Common myeloid progenitor, CD34-positive (primary cell): ENCODE results near the gene TEKT3.

Source experiments
- CTCF ChIA-PET: fragments of 350-600 bp; sonication (Branson Sonifier 250); formaldehyde crosslinking; loops from one replicate; lab custom pipeline; 2021; ENCODE audit warnings: antibody characterized with exemption; lab: Charles Lee
- POLR2A ChIA-PET: fragments of 350-600 bp; sonication (Branson Sonifier 250); formaldehyde crosslinking; loops from one replicate; lab custom pipeline; 2021; ENCODE audit warnings: antibody characterized with exemption; lab: Charles Lee
- DNase-seq, 3 donors: peaks; one replicate each; pipeline versions ENCODE4 v3.0.0 to v3.0.0-alpha.2; 2013
- H3K27ac ChIP-seq, 2 experiments: 1 replicate in 1 of 2; 2 replicates in 1 of 2; pipeline ENCODE4 v1.7.0; 2013; ENCODE audit warnings: inconsistent platforms in 2 of 2, low read length in 2 of 2, mild to moderate bottlenecking in 2 of 2, low read depth in 1 of 2, moderate library complexity in 1 of 2; ENCODE audit not compliant: severe bottlenecking in 2 of 2, insufficient read depth in 1 of 2, poor library complexity in 1 of 2
- H3K27me3 ChIP-seq, 5 experiments: replicated peaks in 2 of 5; 1 replicate in 3 of 5; 2 replicates in 2 of 5; pipeline versions ENCODE4 v1.6.1 to v1.7.0; 2013; ENCODE audit warnings: low read length in 4 of 5, mild to moderate bottlenecking in 2 of 5, moderate library complexity in 2 of 5, inconsistent platforms in 1 of 5; ENCODE audit not compliant: insufficient read depth in 5 of 5, control insufficient read depth in 4 of 5
- H3K36me3 ChIP-seq, 4 experiments: 1 replicate in 2 of 4; 2 replicates in 2 of 4; pipeline versions ENCODE4 v1.6.1 to v1.7.0; 2013; ENCODE audit warnings: low read length in 3 of 4, control low read depth in 1 of 4, mild to moderate bottlenecking in 1 of 4; ENCODE audit not compliant: control insufficient read depth in 4 of 4, insufficient read depth in 4 of 4
- H3K4me1 ChIP-seq, 4 experiments: 1 replicate in 3 of 4; 2 replicates in 1 of 4; pipeline versions ENCODE4 v1.6.1 to v1.7.1; 2013; ENCODE audit warnings: low read length in 3 of 4, mild to moderate bottlenecking in 3 of 4, control low read depth in 1 of 4, inconsistent platforms in 1 of 4, moderate library complexity in 1 of 4; ENCODE audit not compliant: control insufficient read depth in 4 of 4, insufficient read depth in 4 of 4; ENCODE audit errors: control extremely low read depth in 1 of 4
- H3K4me3 ChIP-seq, 7 experiments: 1 replicate in 4 of 7; 2 replicates in 3 of 7; pipeline versions ENCODE4 v1.5.1 to v1.7.0; 2013; ENCODE audit warnings: mild to moderate bottlenecking in 7 of 7, low read length in 6 of 7, moderate library complexity in 6 of 7, inconsistent platforms in 2 of 7, low read depth in 2 of 7, control low read depth in 1 of 7; ENCODE audit not compliant: insufficient read depth in 4 of 7, control insufficient read depth in 1 of 7; ENCODE audit errors: extremely low read depth in 1 of 7
- H3K9me3 ChIP-seq, 5 experiments: 1 replicate in 4 of 5; 2 replicates in 1 of 5; pipeline versions ENCODE4 v1.6.1 to v1.7.1; 2013; ENCODE audit warnings: low read length in 4 of 5, mild to moderate bottlenecking in 2 of 5, inconsistent platforms in 1 of 5, low read depth in 1 of 5, moderate library complexity in 1 of 5; ENCODE audit not compliant: control insufficient read depth in 4 of 5, insufficient read depth in 2 of 5; ENCODE audit errors: control extremely low read depth in 1 of 5
- WGBS: methylation state at CpG from one replicate; pipeline ENCODE4 v1.1.5; 2013; ENCODE audit not compliant: insufficient coverage; 5-methylcytosine and 5-hydroxymethylcytosine counted together

Gene TEKT3

DNA sequence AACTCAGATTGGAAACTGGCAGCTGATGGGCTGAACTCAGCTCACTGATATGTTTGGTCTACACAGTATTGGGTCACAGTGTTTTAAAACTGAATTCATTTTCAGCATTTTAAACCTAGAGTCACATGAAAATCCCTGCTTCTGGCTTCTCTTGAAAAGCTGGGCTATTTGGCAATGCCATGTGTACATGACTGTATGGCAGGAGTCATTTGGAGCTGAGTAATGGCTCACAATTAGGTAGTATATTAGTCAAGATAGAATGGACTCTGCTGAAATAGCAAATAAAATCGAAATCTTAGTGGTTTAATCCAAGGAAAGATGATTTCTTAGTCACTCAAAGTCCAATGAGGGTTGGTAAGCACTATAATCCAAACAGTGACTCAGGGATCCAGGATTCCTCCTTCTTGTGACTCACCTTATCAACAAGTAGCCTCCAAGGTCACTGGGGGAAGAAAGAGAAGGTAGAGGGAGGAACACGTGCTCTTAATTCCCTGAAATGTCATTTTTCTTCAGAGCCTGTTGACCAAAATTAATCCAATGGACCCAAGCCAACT lies 62.4 kb downstream of the TEKT3 start:
- no peak overlapping the region for H3K27ac ChIP-seq
- DNase-seq: no peak
- 88% methylated on average over 1 of the region's 2 CpGs for WGBS

DNA sequence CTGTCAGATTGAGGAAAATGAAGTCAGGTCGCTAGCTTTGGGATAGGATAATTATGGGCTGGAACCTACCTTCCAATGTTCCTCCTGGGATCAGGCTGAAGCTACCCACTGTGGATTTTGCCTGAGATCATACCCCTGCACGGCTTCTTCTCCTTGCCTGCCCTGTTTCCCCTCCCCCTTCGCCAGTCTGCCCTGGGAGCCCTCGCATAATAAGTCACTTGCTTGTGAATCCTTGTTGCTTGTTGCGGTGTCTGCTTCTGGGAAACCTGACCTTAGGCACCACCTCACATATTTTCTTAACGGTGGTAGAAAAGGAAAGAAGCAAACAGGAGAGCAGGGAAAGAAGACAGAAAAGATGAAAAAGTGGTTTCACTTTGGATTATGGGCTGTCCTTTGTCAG lies 63.0 kb downstream of the TEKT3 start:
- H3K9me3 ChIP-seq: peaks cover 0 to 3% (median 0%) of the 10 kb centered on the region in 5 experiments
- H3K27ac ChIP-seq: no peak overlapping the region
- DNase-seq: no peak
- H3K4me1 ChIP-seq: no peaks in the 10 kb centered on the region
- no peaks in the 10 kb centered on the region for H3K36me3 ChIP-seq
- WGBS: 39% methylated on average over 4 of the region's 6 CpGs
- peak overlapping the region in 1 of 7 experiments; percentile 42 for H3K4me3 ChIP-seq
- POLR2A ChIA-PET: no interaction called here
- H3K27me3 ChIP-seq: peaks cover 3 to 19% (median 5%) of the 10 kb centered on the region in 5 experiments
- CTCF ChIA-PET: interaction anchor here (0.7 kb wide), 1 partner anchor 225 kb away, joined by 3 read pairs; no protein-coding TSS in a partner anchor

More for the DNA sequence above, 62.4 kb downstream of the TEKT3 start:
- ChIA-PET CTCF (no interaction called here), POLR2A (no interaction called here)
- peaks cover 0 to 3% (median 0%) of the 10 kb centered on the region in 5 experiments for H3K9me3 ChIP-seq
- H3K4me1 ChIP-seq: no peaks in the 10 kb centered on the region
- peaks cover 3 to 19% (median 5%) of the 10 kb centered on the region in 5 experiments for H3K27me3 ChIP-seq
- H3K36me3 ChIP-seq: no peaks in the 10 kb centered on the region
- no peak overlapping the region for H3K4me3 ChIP-seq

DNA sequence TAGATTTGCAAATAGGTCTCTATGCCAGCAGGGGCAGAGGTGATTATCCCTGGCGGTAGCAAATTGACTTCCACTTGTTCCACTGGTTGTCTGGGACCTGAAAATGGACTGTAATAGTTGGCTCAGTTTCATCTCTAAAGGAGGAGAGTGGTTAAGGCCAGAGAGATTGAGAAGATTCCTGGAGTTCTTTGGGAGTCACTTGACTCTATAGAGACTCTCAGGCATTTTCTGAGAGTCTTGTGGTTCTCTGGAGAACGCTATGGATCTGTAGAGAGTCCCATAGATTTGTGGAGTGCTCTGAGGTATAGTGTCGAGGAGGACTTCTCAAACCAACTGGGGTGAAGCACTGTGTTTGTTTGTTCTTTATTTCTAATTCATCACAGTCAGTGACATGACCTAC lies 67.4 kb downstream of the TEKT3 start:
- WGBS: 100% methylated on average over 1 of the region's 3 CpGs
- ChIA-PET POLR2A (no interaction called here), CTCF (no interaction called here)
- no peaks in the 10 kb centered on the region for H3K9me3 ChIP-seq
- DNase-seq: no peak
- H3K4me1 ChIP-seq: no peaks in the 10 kb centered on the region
- H3K27ac ChIP-seq: no peak overlapping the region
- no peak overlapping the region for H3K4me3 ChIP-seq
- peaks cover 2 to 16% (median 5%) of the 10 kb centered on the region in 5 experiments for H3K27me3 ChIP-seq
- H3K36me3 ChIP-seq: no peaks in the 10 kb centered on the region

DNA sequence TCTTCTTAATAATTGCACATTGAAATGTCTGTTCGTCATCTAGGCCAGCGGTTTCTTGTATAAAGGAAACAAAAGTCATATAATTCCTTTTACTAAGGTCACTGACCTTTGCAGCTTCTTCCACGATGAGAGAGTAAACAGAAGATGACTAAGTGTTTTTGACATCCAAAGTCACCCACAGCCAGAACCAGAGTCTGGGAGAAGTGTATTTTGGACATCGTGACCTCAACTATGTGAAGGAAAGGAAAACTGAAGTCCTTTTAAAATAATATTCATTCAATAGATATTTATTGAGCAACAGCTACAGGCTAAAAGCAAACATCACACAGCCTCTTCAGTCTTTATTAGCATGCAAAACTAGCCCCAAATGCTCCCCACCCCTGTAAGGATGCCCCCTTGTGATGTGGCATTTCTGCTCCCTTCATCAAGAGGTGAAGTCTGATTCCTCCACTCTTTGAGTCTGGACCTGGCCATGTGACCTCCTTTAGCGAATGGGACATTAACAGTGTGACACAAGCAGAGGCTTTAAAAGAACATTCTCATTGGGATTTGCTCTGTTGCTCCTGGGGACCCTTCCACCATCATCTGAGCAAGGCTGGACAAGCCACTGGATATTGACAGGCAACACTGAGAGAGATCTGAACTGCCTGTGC lies 68.1 kb downstream of the TEKT3 start:
- no peaks in the 10 kb centered on the region for H3K36me3 ChIP-seq
- POLR2A ChIA-PET: no interaction called here
- CTCF ChIA-PET: no interaction called here
- DNase-seq: no peak
- 91% methylated on average over 1 of the region's 5 CpGs for WGBS
- no peak overlapping the region for H3K4me3 ChIP-seq
- H3K9me3 ChIP-seq: no peaks in the 10 kb centered on the region
- peaks cover 1 to 11% (median 3%) of the 10 kb centered on the region in 5 experiments for H3K27me3 ChIP-seq
- H3K27ac ChIP-seq: no peak overlapping the region
- H3K4me1 ChIP-seq: no peaks in the 10 kb centered on the region

DNA sequence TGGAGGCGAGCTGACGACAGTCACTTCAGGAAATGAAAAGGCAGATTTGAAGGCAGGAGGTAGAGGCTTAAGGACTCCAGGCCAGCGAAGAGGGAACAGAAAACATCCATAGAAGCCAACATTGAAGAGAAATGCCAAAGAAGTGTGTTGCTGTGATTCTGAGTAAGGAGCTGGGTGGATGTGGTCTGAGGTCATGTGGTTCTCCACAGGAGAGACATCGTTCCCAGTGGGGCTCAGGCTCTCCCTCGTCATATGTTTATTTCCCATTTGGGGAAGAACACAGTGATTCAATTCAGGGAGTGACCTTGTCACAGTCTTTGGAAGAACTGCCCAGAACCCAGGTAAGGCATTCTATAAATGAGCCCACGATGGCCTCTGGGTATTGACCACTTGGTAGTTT lies 69.7 kb downstream of the TEKT3 start:
- Histone ChIP-seq H3K27me3 (peaks cover 3 to 16% (median 7%) of the 10 kb centered on the region in 5 experiments), H3K4me1 (no peaks in the 10 kb centered on the region), H3K4me3 (no peak overlapping the region), H3K36me3 (no peaks in the 10 kb centered on the region), H3K9me3 (no peaks in the 10 kb centered on the region), H3K27ac (no peak overlapping the region)
- ChIA-PET POLR2A (no interaction called here), CTCF (interaction anchor here (0.9 to 1.3 kb wide), 3 partner anchors 8 to 13 kb away, joined by 3 read pairs; no protein-coding TSS in a partner anchor)
- 88% methylated on average over 4 of the region's 6 CpGs for WGBS
- no peak for DNase-seq

DNA sequence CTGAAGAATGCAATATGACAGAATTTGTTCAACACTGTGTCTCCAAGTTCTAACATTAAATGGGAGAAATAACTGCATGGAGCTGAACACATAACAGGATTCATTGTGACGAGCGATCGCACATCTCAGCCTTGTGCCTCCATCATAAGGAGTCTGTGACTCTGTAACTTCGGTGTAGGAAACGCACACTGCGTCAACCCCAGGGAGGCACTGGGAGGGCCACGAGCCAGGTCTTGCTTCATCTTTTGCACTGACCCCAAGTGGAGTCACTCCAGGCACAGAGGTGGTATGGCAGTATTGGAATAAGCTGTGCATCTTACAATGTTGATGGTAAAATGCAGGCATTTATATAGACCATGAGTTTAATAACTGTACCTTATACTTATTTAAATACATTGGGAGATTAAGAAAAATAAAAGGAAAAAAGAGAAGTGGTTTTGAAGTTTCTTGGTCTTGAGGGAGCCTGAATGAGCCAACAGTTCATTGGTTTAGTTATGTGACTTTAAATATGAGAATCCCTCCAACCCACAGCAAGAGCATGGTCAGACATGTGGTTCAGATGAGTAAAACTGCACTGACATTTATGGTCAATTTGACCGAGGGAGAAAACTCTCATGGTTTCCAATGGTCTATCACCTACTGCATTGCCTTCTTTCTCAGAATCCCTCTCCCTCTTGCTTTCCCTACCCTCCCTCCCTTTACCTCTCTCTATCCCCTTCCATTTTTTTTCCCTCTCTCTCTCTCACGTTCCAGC lies 70.6 kb downstream of the TEKT3 start:
- ChIA-PET POLR2A (no interaction called here), CTCF (no interaction called here)
- WGBS: 98% methylated on average over 8 of the region's 9 CpGs
- Histone ChIP-seq H3K9me3 (no peaks in the 10 kb centered on the region), H3K27ac (no peak overlapping the region), H3K4me3 (no peak overlapping the region), H3K36me3 (no peaks in the 10 kb centered on the region), H3K4me1 (no peaks in the 10 kb centered on the region), H3K27me3 (peaks cover 3 to 25% (median 7%) of the 10 kb centered on the region in 5 experiments)
- DNase-seq: no peak

DNA sequence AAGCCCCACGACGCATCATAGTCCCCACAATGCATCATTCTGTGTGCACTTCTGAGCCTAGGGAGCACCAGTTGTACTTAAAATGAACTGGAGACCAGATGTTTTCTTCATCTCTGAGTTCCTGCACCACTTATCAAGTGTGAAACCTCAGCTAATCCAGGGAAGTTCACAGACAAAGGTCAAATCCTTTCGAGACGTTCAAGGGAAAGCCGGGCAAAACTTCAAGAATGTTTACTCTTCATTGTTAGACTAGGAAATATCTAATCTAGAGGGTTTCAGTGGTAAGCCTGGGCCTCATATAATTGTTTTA lies 71.7 kb downstream of the TEKT3 start:
- Histone ChIP-seq H3K9me3 (no peaks in the 10 kb centered on the region), H3K4me1 (no peaks in the 10 kb centered on the region), H3K4me3 (no peak overlapping the region), H3K27ac (no peak overlapping the region), H3K27me3 (peaks cover 3 to 36% (median 9%) of the 10 kb centered on the region in 5 experiments), H3K36me3 (no peaks in the 10 kb centered on the region)
- ChIA-PET POLR2A (no interaction called here), CTCF (no interaction called here)
- WGBS: 94% methylated on average over 2 of the region's 5 CpGs
- no peak for DNase-seq
